Endothelial cell of umbilical vein (primary cell): ENCODE measurements around the gene CFAP61. TPM values are rescaled to one million over a fixed set of nuclear protein-coding genes. Genes with fewer than 3 reads are reported as not detected.

Experiments
- BruUV-seq: library from RNA; stranded (reverse); fragments of 400-500 nt; replicated peaks from 2 replicates; lab custom pipeline; 2021; lab: Mats Ljungman, UMichigan
- CTCF ChIA-PET: fragments of 300-600, 350-600 bp; sonication (Branson Sonifier 250); formaldehyde crosslinking; loops from one replicate; lab custom pipeline; 2021; ENCODE audit warnings: antibody characterized with exemption, inconsistent platforms; lab: Charles Lee
- POLR2A ChIA-PET: fragments of 300-600, 350-600 bp; sonication (Branson Sonifier 250); formaldehyde crosslinking; loops from one replicate; lab custom pipeline; 2021; ENCODE audit warnings: antibody characterized with exemption, inconsistent platforms; lab: Charles Lee
- DNase-seq: peaks from one replicate; pipeline ENCODE4 v3.0.0-alpha.2; 2011; ENCODE audit warnings: low read depth, low spot score
- FAIRE-seq: peaks from 2 replicates; lab custom pipeline; 2011; peaks lifted over from hg19 to GRCh38; lab: Jason Lieb, UNC
- H2AFZ ChIP-seq: 2 replicates; pipeline ENCODE4 v1.6.0; 2012; ENCODE audit warnings: low read depth, low read length, control low read depth, inconsistent platforms
- H3K27ac ChIP-seq: 2 replicates; pipeline ENCODE4 v1.5.1; 2011; ENCODE audit warnings: low read depth, mild to moderate bottlenecking, control low read depth, low read length, moderate library complexity; ENCODE audit not compliant: insufficient read depth
- H3K27me3 ChIP-seq, 2 experiments: 2 replicates each; pipeline versions ENCODE4 v1.6.0 to v1.6.1; 2011; ENCODE audit warnings: low read length in 2 of 2, mixed read lengths in 1 of 2; ENCODE audit not compliant: control insufficient read depth in 2 of 2, insufficient read depth in 2 of 2
- H3K36me3 ChIP-seq, 2 experiments: 2 replicates in 1 of 2; 3 replicates in 1 of 2; pipeline ENCODE4 v1.5.1; 2011; ENCODE audit warnings: low read length in 2 of 2, mild to moderate bottlenecking in 1 of 2, moderate library complexity in 1 of 2; ENCODE audit not compliant: control insufficient read depth in 2 of 2, insufficient read depth in 2 of 2; ENCODE audit errors: extremely low read depth in 1 of 2
- H3K4me1 ChIP-seq: 3 replicates; pipeline ENCODE4 v1.5.1; 2011; ENCODE audit warnings: mild to moderate bottlenecking, low read length; ENCODE audit not compliant: control insufficient read depth, insufficient read depth; ENCODE audit errors: extremely low read depth
- H3K4me2 ChIP-seq: 2 replicates; pipeline ENCODE4 v1.6.1; 2011; ENCODE audit warnings: low read length, control low read depth, mixed read lengths; ENCODE audit not compliant: insufficient read depth
- H3K4me3 ChIP-seq, 3 experiments: fragments of 200-600 bp in 1 of 3; sonication (generic), shearing (Covaris generic) in 1 of 3; replicated peaks in 1 of 3; 2 replicates each; pipeline ENCODE4 v1.5.1; 2011 to 2016; ENCODE audit warnings: control low read depth in 3 of 3, low read length in 3 of 3, mild to moderate bottlenecking in 2 of 3, inconsistent platforms in 1 of 3, low read depth in 1 of 3, moderate library complexity in 1 of 3; ENCODE audit not compliant: insufficient read depth in 1 of 3
- H3K79me2 ChIP-seq: 2 replicates; pipeline ENCODE4 v1.6.0; 2012; ENCODE audit warnings: low read length, inconsistent platforms; ENCODE audit not compliant: control insufficient read depth, insufficient read depth
- H3K9ac ChIP-seq: replicated peaks from 2 replicates; pipeline ENCODE3; 2011; ENCODE audit warnings: low read length, control low read depth; ENCODE audit not compliant: insufficient read depth; ENCODE audit errors: extremely low read depth
- H3K9me1 ChIP-seq: replicated peaks from 3 replicates; pipeline ENCODE4 v1.6.0; 2011; ENCODE audit warnings: mild to moderate bottlenecking, low read length; ENCODE audit not compliant: control insufficient read depth, insufficient read depth; ENCODE audit errors: extremely low read depth
- H3K9me3 ChIP-seq: replicated peaks from 2 replicates; pipeline ENCODE4 v1.5.1; 2012; ENCODE audit warnings: low read length, inconsistent platforms; ENCODE audit not compliant: control insufficient read depth, insufficient read depth
- H4K20me1 ChIP-seq: replicated peaks from 2 replicates; pipeline ENCODE3; 2011; ENCODE audit warnings: mild to moderate bottlenecking, low read length; ENCODE audit not compliant: control insufficient read depth, insufficient read depth; ENCODE audit errors: extremely low read depth
- EZH2 ChIP-seq: IDR thresholded peaks from 2 replicates; pipeline ENCODE4 v1.6.1; 2012; ENCODE audit warnings: borderline replicate concordance, low read depth, mild to moderate bottlenecking, moderate library complexity, low read length, inconsistent platforms; ENCODE audit not compliant: severe bottlenecking
- FOS ChIP-seq: IDR thresholded peaks from 2 replicates; pipeline ENCODE4 v1.6.1; 2011; ENCODE audit warnings: mild to moderate bottlenecking, low read length, moderate library complexity, borderline replicate concordance; ENCODE audit not compliant: insufficient read depth
- GATA2 ChIP-seq: IDR thresholded peaks from 2 replicates; pipeline ENCODE4 v1.7.0; 2011; ENCODE audit warnings: low read depth, mild to moderate bottlenecking, moderate library complexity, mixed read lengths, low read length; ENCODE audit not compliant: insufficient read length, insufficient read depth
- JUN ChIP-seq: IDR thresholded peaks from 2 replicates; pipeline ENCODE4 v1.6.1; 2011; ENCODE audit warnings: borderline replicate concordance, low read depth; ENCODE audit not compliant: insufficient read length, insufficient read depth
- MYC ChIP-seq: IDR thresholded peaks from one replicate; pipeline ENCODE4 v1.6.1; 2011; ENCODE audit warnings: mild to moderate bottlenecking, low read depth, low read length
- POLR2A ChIP-seq: IDR thresholded peaks from 2 replicates; pipeline ENCODE4 v1.6.1; 2012; ENCODE audit warnings: low read depth, mild to moderate bottlenecking, control low read depth, low read length
- POLR2AphosphoS5 ChIP-seq: IDR thresholded peaks from 2 replicates; pipeline ENCODE4 v1.6.1; 2012; ENCODE audit warnings: low read depth, mild to moderate bottlenecking, control low read depth, low read length, moderate library complexity; ENCODE audit not compliant: insufficient read depth
- dilution Hi-C: fragments of 300-500 bp; cut with MboI; formaldehyde crosslinking; loops from one replicate; pipeline ENCODE4 v1.15.0; 2019; ENCODE audit warnings: low sequenced_read_pairs; ENCODE audit not compliant: extremely low pct_ligation_motif_present
- intact Hi-C: fragments of 100-400 bp; cut with micrococcal nuclease; formaldehyde crosslinking; loops from one replicate; pipeline ENCODE4 v1.10.0; 2022
- polyA plus RNA-seq, 4 experiments: library from polyadenylated mRNA; depleted of rRNA in 3 of 4; stranded (reverse) in 3 of 4; unstranded in 1 of 4; fragments of >200 nt; gene quantifications; 2 replicates each; pipeline versions ENCODE4 v1.2.1 to v1.2.3, GENCODE V29; 2011 to 2012; ENCODE audit warnings: missing spikeins in 1 of 4
- total RNA-seq: library from RNA; stranded (reverse); gene quantifications from 2 replicates; pipeline ENCODE4 v1.2.3, GENCODE V29; 2021
- TF ChIP-seq, protein P1 (sequence below): IDR thresholded peaks from 2 replicates; pipeline ENCODE4 v1.6.1; 2011; ENCODE audit not compliant: insufficient read depth, insufficient read length
- TF ChIP-seq, protein P2 (sequence below), 2 donors: IDR thresholded peaks; 1 replicate in 1 of 2; 2 replicates in 1 of 2; pipeline ENCODE4 v1.5.1; 2011; ENCODE audit warnings: low read length in 2 of 2, mild to moderate bottlenecking in 2 of 2, moderate library complexity in 2 of 2, control low read depth in 1 of 2, inconsistent platforms in 1 of 2, low read depth in 1 of 2; ENCODE audit not compliant: insufficient read depth in 1 of 2; ENCODE audit errors: extremely low read depth in 1 of 2

The CFAP61 gene
- total and polyA plus RNA-seq, 2 donors (not counting 3 experiments of a cell fraction or from before 2014, with no cell fraction given): not detected

DNA sequence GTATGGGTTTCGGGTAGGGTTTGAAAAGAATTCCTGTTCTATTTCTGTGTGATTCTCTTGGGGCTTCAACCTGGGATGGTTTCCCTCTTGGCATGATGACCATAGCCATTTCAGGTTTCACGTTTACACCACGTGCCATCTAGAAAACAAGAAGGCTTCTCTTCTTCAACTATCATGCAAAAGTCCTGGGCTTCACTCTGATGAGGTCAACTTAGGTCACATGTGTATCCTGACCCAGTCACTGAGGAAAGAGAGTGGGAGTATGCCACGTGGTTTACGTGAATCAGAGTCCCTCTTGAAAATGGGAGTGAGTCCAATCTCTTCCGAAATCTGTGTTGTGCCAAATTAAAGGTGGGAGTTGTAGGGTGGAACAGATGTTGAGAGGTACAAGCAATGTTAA lies 174.2 kb downstream of the CFAP61 start:
- POLR2A ChIA-PET: no interaction called here
- H3K4me1 ChIP-seq: no peaks in the 10 kb centered on the region
- no peaks in the 10 kb centered on the region for H3K9me3 ChIP-seq
- no peaks in the 10 kb centered on the region for H3K9me1 ChIP-seq
- H3K9ac ChIP-seq: no peak overlapping the region
- H3K4me2 ChIP-seq: no peak overlapping the region
- no peaks in the 10 kb centered on the region for H3K79me2 ChIP-seq
- DNase-seq (no peak), FAIRE-seq (no peak)
- no peak overlapping the region for H3K4me3 ChIP-seq
- TF ChIP-seq POLR2A: no peak
- TF ChIP-seq JUN: no peak
- TF ChIP-seq EZH2: no peak
- TF ChIP-seq GATA2: no peak
- TF ChIP-seq FOS: no peak
- no peak for TF ChIP-seq MYC
- TF ChIP-seq, protein P1, sequence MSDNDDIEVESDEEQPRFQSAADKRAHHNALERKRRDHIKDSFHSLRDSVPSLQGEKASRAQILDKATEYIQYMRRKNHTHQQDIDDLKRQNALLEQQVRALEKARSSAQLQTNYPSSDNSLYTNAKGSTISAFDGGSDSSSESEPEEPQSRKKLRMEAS: no peak
- TF ChIP-seq, protein P2, sequence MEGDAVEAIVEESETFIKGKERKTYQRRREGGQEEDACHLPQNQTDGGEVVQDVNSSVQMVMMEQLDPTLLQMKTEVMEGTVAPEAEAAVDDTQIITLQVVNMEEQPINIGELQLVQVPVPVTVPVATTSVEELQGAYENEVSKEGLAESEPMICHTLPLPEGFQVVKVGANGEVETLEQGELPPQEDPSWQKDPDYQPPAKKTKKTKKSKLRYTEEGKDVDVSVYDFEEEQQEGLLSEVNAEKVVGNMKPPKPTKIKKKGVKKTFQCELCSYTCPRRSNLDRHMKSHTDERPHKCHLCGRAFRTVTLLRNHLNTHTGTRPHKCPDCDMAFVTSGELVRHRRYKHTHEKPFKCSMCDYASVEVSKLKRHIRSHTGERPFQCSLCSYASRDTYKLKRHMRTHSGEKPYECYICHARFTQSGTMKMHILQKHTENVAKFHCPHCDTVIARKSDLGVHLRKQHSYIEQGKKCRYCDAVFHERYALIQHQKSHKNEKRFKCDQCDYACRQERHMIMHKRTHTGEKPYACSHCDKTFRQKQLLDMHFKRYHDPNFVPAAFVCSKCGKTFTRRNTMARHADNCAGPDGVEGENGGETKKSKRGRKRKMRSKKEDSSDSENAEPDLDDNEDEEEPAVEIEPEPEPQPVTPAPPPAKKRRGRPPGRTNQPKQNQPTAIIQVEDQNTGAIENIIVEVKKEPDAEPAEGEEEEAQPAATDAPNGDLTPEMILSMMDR (IDR thresholded peaks at IDR 0.05; ENCODE audit: extremely low read depth in 1 of 2, insufficient read depth in 1 of 2, low read depth in 1 of 2, low read length in 2 of 2): no peak
- no peak for TF ChIP-seq POLR2AphosphoS5
- H3K36me3 ChIP-seq: no peaks in the 10 kb centered on the region
- CTCF ChIA-PET: no interaction called here
- H2AFZ ChIP-seq: no peak overlapping the region
- BruUV-seq: no TSS peak
- no peak overlapping the region for H3K27ac ChIP-seq
- intact Hi-C loops: no loop called here
- dilution Hi-C loops: no loop called here
- H3K27me3 ChIP-seq: no peaks in the 10 kb centered on the region
- no peaks in the 10 kb centered on the region for H4K20me1 ChIP-seq
